Fibroblast of lung (primary cell): ENCODE measurements around the gene ARHGEF18. TPM values are rescaled to one million over a fixed set of nuclear protein-coding genes. Genes with fewer than 3 reads are reported as not detected.
"Not testable (repeated sequence)": the region's sequence is repeated elsewhere in the genome, so short reads cannot be mapped to it uniquely, and the experiment has no call there.

Source experiments
- DNase-seq, 2 donors: peaks; one replicate each; pipeline versions ENCODE4 v3.0.0 to v3.0.0-alpha.2; 2010; ENCODE audit warnings: low read depth in 2 of 2
- H2AFZ ChIP-seq: 2 replicates; pipeline ENCODE4 v1.5.1; 2012; ENCODE audit warnings: low read length, control low read depth, inconsistent platforms
- H3K27ac ChIP-seq: 2 replicates; pipeline ENCODE4 v1.5.1; 2011; ENCODE audit warnings: low read length, control low read depth; ENCODE audit not compliant: insufficient read depth
- H3K27me3 ChIP-seq: 2 replicates; pipeline ENCODE4 v1.5.1; 2011; ENCODE audit warnings: mild to moderate bottlenecking, low read length; ENCODE audit not compliant: control insufficient read depth, insufficient read depth
- H3K36me3 ChIP-seq: 2 replicates; pipeline ENCODE4 v1.5.1; 2011; ENCODE audit warnings: low read length; ENCODE audit not compliant: control insufficient read depth, insufficient read depth
- H3K4me1 ChIP-seq: 2 replicates; pipeline ENCODE4 v1.5.1; 2011; ENCODE audit warnings: low read length; ENCODE audit not compliant: control insufficient read depth, insufficient read depth; ENCODE audit errors: extremely low read depth
- H3K4me2 ChIP-seq: 2 replicates; pipeline ENCODE4 v1.5.1; 2011; ENCODE audit warnings: low read length, control low read depth; ENCODE audit not compliant: insufficient read depth; ENCODE audit errors: extremely low read depth
- H3K4me3 ChIP-seq, 4 experiments: fragments of 200-600 bp in 1 of 4; sonication (generic) in 1 of 4; replicated peaks in 1 of 4; 2 replicates each; pipeline ENCODE4 v1.5.1; 2011 to 2016; ENCODE audit warnings: low read length in 4 of 4, low read depth in 3 of 4, mild to moderate bottlenecking in 3 of 4, control low read depth in 2 of 4, inconsistent platforms in 1 of 4, mixed read lengths in 1 of 4; ENCODE audit not compliant: insufficient read depth in 1 of 4; ENCODE audit errors: control extremely low read depth in 1 of 4
- H3K79me2 ChIP-seq: 2 replicates; pipeline ENCODE4 v1.5.1; 2012; ENCODE audit warnings: mild to moderate bottlenecking, low read length, inconsistent platforms; ENCODE audit not compliant: control insufficient read depth, insufficient read depth
- H3K9ac ChIP-seq: 2 replicates; pipeline ENCODE4 v1.5.1; 2011; ENCODE audit warnings: mild to moderate bottlenecking, low read length, control low read depth; ENCODE audit not compliant: insufficient read depth
- H3K9me3 ChIP-seq: 2 replicates; pipeline ENCODE4 v1.5.1; 2012; ENCODE audit warnings: low read depth, low read length; ENCODE audit not compliant: control insufficient read depth, insufficient read depth
- H4K20me1 ChIP-seq: 2 replicates; pipeline ENCODE4 v1.5.1; 2011; ENCODE audit warnings: low read length; ENCODE audit not compliant: control insufficient read depth, insufficient read depth; ENCODE audit errors: extremely low read depth
- CTCF ChIP-seq, 2 donors: IDR thresholded peaks in 1 of 2; conservative IDR thresholded peaks in 1 of 2; 1 replicate in 1 of 2; 2 replicates in 1 of 2; pipeline ENCODE4 v1.5.1; 2011 to 2012; ENCODE audit warnings: low read length in 2 of 2, control low read depth in 1 of 2, inconsistent platforms in 1 of 2, low read depth in 1 of 2, mild to moderate bottlenecking in 1 of 2
- EZH2 ChIP-seq: IDR thresholded peaks from 2 replicates; pipeline ENCODE4 v1.5.1; 2012; ENCODE audit warnings: low read length, control low read depth, mild to moderate bottlenecking; ENCODE audit errors: missing control alignments
- polyA plus RNA-seq, 2 donors: library from polyadenylated mRNA; depleted of rRNA in 1 of 2; stranded (reverse) in 1 of 2; unstranded in 1 of 2; fragments of >200 nt; gene quantifications; 2 replicates each; pipeline ENCODE4 v1.2.1, GENCODE V29; 2011 to 2012; ENCODE audit warnings: missing spikeins in 1 of 2
- total RNA-seq: library from RNA; depleted of rRNA; stranded (reverse); fragments of >200 nt; gene quantifications from 2 replicates; pipeline ENCODE4 v1.2.1, GENCODE V29; 2014

Gene ARHGEF18
- total and polyA plus RNA-seq, 2 donors (not counting 1 experiment from before 2014, with no cell fraction given): 6.1 to 45.1 TPM

GRCh38 chr19:7346488-7346971 is 2.2 kb upstream of the ARHGEF18 start:
- TF ChIP-seq CTCF (conservative IDR thresholded peaks at IDR 0.05 in 1 of 2, IDR thresholded peaks at IDR 0.05 in 1 of 2; ENCODE audit: low read depth in 1 of 2, low read length in 2 of 2): no peak
- TF ChIP-seq EZH2: no peak
- no peaks in the 10 kb centered on the region for H3K27me3 ChIP-seq
- H3K9ac ChIP-seq: no peak overlapping the region
- no peaks in the 10 kb centered on the region for H3K4me1 ChIP-seq
- DNase-seq: no peak
- H3K36me3 ChIP-seq: no peaks in the 10 kb centered on the region
- H3K79me2 ChIP-seq: no peaks in the 10 kb centered on the region
- H3K9me3 ChIP-seq: no peaks in the 10 kb centered on the region
- H3K27ac ChIP-seq: no peak overlapping the region
- H3K4me3 ChIP-seq: no peak overlapping the region
- H2AFZ ChIP-seq: no peak overlapping the region
- no peaks in the 10 kb centered on the region for H4K20me1 ChIP-seq
- H3K4me2 ChIP-seq: no peak overlapping the region

GRCh38 chr19:7346997-7347396 is 1.7 kb upstream of the ARHGEF18 start:
- not testable (repeated sequence) for H2AFZ ChIP-seq, H3K36me3 ChIP-seq, H3K27me3 ChIP-seq, DNase-seq, H3K9ac ChIP-seq, H4K20me1 ChIP-seq, H3K9me3 ChIP-seq, H3K79me2 ChIP-seq, H3K4me2 ChIP-seq, H3K4me1 ChIP-seq, H3K27ac ChIP-seq, H3K4me3 ChIP-seq

GRCh38 chr19:7349231-7349591 is 474 bp downstream of the ARHGEF18 start:
- Histone ChIP-seq H3K79me2 (no peaks in the 10 kb centered on the region), H3K9ac (no peak overlapping the region), H4K20me1 (no peaks in the 10 kb centered on the region), H3K27me3 (no peaks in the 10 kb centered on the region), H3K27ac (no peak overlapping the region), H3K4me2 (no peak overlapping the region), H3K4me1 (no peaks in the 10 kb centered on the region), H2AFZ (no peak overlapping the region), H3K36me3 (no peaks in the 10 kb centered on the region), H3K4me3 (no peak overlapping the region), H3K9me3 (no peaks in the 10 kb centered on the region)
- DNase-seq: no peak
- TF ChIP-seq CTCF (conservative IDR thresholded peaks at IDR 0.05 in 1 of 2, IDR thresholded peaks at IDR 0.05 in 1 of 2; ENCODE audit: low read depth in 1 of 2, low read length in 2 of 2) (no peak), EZH2 (no peak)
